Epithelial cell of esophagus (primary cell): ENCODE data around the gene MYL3.

ENCODE experiments used
- DNase-seq: peaks from one replicate; pipeline ENCODE4 v3.0.0; 2010; ENCODE audit warnings: low read depth
- H3K4me3 ChIP-seq: 2 replicates; pipeline ENCODE4 v1.5.1; 2011; ENCODE audit warnings: mild to moderate bottlenecking, low read length, control low read depth
- CTCF ChIP-seq: IDR thresholded peaks from 2 replicates; pipeline ENCODE4 v1.5.1; 2011; ENCODE audit warnings: low read depth, mild to moderate bottlenecking, low read length, control low read depth, inconsistent platforms; ENCODE audit not compliant: insufficient read depth; ENCODE audit errors: missing control alignments

Gene MYL3

GRCh38 chr3:46883830-46884185, 20.6 kb upstream of the MYL3 start:
- H3K4me3 ChIP-seq, result no peak overlapping the region
- DNase-seq, result no peak
- TF ChIP-seq CTCF, result no peak

- peak; percentile 28 for DNase-seq
- TF ChIP-seq CTCF, result no peak
- H3K4me3 ChIP-seq, result no peak overlapping the region
Observed at GRCh38 chr3:46883054-46883829, 20.0 kb upstream of the MYL3 start.

GRCh38 chr3:46882377-46883053, 19.3 kb upstream of the MYL3 start:
- no peak for DNase-seq
- H3K4me3 ChIP-seq, result peak overlapping the region; percentile 26
- no peak for TF ChIP-seq CTCF

GRCh38 chr3:46881596-46882376, 18.5 kb upstream of the MYL3 start:
- no peak overlapping the region for H3K4me3 ChIP-seq
- no peak for DNase-seq
- TF ChIP-seq CTCF, result no peak

- no peak for DNase-seq
- no peak overlapping the region for H3K4me3 ChIP-seq
- no peak for TF ChIP-seq CTCF
Observed at GRCh38 chr3:46880884-46881595, 17.8 kb upstream of the MYL3 start.

GRCh38 chr3:46878781-46879436, 15.7 kb upstream of the MYL3 start:
- DNase-seq, result peak; percentile 7
- H3K4me3 ChIP-seq, result no peak overlapping the region
- no peak for TF ChIP-seq CTCF
